Activated CD8-positive, alpha-beta memory T cell treated with anti-CD3 and anti-CD28 coated beads for 4 hours (primary cell): ENCODE data around the gene CLIC6.

Experiments used
- DNase-seq, 2 donors: peaks; one replicate each; pipeline ENCODE4 v3.0.0-alpha.2; 2020; ENCODE audit warnings: low read depth in 2 of 2

The CLIC6 gene

GRCh38 chr21:34726627-34727337, 58.0 kb downstream of the CLIC6 start:
- no peak for DNase-seq

GRCh38 chr21:34728479-34728878, 59.7 kb downstream of the CLIC6 start:
- no peak for DNase-seq

GRCh38 chr21:34730194-34730593, 61.4 kb downstream of the CLIC6 start:
- DNase-seq: no peak

- DNase-seq: no peak
Observed at GRCh38 chr21:34730756-34731445, 62.1 kb downstream of the CLIC6 start.

- no peak for DNase-seq
Observed at GRCh38 chr21:34732388-34732821, 63.6 kb downstream of the CLIC6 start.

- DNase-seq: no peak
Observed at GRCh38 chr21:34733852-34734251, 65.1 kb downstream of the CLIC6 start.

- DNase-seq: no peak
Observed at GRCh38 chr21:34734696-34735095, 65.9 kb downstream of the CLIC6 start.

- DNase-seq: no peak
Observed at GRCh38 chr21:34736116-34736874, 67.5 kb downstream of the CLIC6 start.

- DNase-seq: no peak
Observed at GRCh38 chr21:34737115-34737514, 68.3 kb downstream of the CLIC6 start.

GRCh38 chr21:34740198-34740597, 71.4 kb downstream of the CLIC6 start:
- no peak for DNase-seq

- DNase-seq: no peak
Observed at GRCh38 chr21:34743285-34743684, 74.5 kb downstream of the CLIC6 start.

- DNase-seq: no peak
Observed at GRCh38 chr21:34743831-34744230, 75.0 kb downstream of the CLIC6 start.

- DNase-seq: no peak
Observed at GRCh38 chr21:34744801-34745200, 76.0 kb downstream of the CLIC6 start.

- peak; percentile 8 to 20 for DNase-seq
Observed at GRCh38 chr21:34745557-34746255, 76.9 kb downstream of the CLIC6 start.

GRCh38 chr21:34748862-34749261, 80.1 kb downstream of the CLIC6 start:
- DNase-seq: no peak

GRCh38 chr21:34754690-34755647, 86.2 kb downstream of the CLIC6 start:
- no peak for DNase-seq

GRCh38 chr21:34761758-34762330, 93.0 kb downstream of the CLIC6 start:
- no peak for DNase-seq

GRCh38 chr21:34762786-34763185, 94.0 kb downstream of the CLIC6 start:
- no peak for DNase-seq

GRCh38 chr21:34764715-34765284, 96.0 kb downstream of the CLIC6 start:
- no peak for DNase-seq

GRCh38 chr21:34765619-34766018, 96.8 kb downstream of the CLIC6 start:
- DNase-seq: no peak
